22Rv1 (cell line): ENCODE results near the gene ZIC4.

Source experiments
- CTCF ChIP-seq: fragments of 450-650 bp; IDR thresholded peaks from 2 replicates; pipeline ENCODE4 v1.5.1; 2017; ENCODE audit warnings: mild to moderate bottlenecking
- ZFX ChIP-seq: fragments of 450-650 bp; IDR thresholded peaks from 2 replicates; pipeline ENCODE4 v1.6.1; 2017; ENCODE audit warnings: antibody characterized with exemption, borderline replicate concordance

- TF ChIP-seq CTCF (no peak), ZFX (no peak)
Measured at GRCh38 chr3:147355084-147355752, 51.1 kb downstream of the ZIC4 start.
